Activated naive CD4-positive, alpha-beta T cell treated with Interleukin-2 at 50 U/mL for 16 hours (primary cell): ENCODE results near the gene MAB21L3.

Experiments
- DNase-seq: peaks from one replicate; pipeline ENCODE4 v3.0.0-alpha.2; 2020

The MAB21L3 gene

GRCh38 chr1:116110567-116111523, at the start of gene MAB21L3:
Gene MAB21L3 (plus strand): TSS chr1:116111399. CDS start chr1:116112616, 1,217 bp downstream.
- DNase-seq, result no peak

GRCh38 chr1:116062201-116062600, 49.0 kb upstream of the MAB21L3 start:
- no peak for DNase-seq

- DNase-seq, result no peak
Measured at GRCh38 chr1:116064616-116065015, 46.6 kb upstream of the MAB21L3 start.

GRCh38 chr1:116066868-116067565, 44.2 kb upstream of the MAB21L3 start:
- no peak for DNase-seq

GRCh38 chr1:116067566-116067890, 43.7 kb upstream of the MAB21L3 start:
- DNase-seq, result no peak

GRCh38 chr1:116075575-116075974, 35.6 kb upstream of the MAB21L3 start:
- no peak for DNase-seq

- no peak for DNase-seq
Measured at GRCh38 chr1:116075990-116076389, 35.2 kb upstream of the MAB21L3 start.

- no peak for DNase-seq
Measured at GRCh38 chr1:116076831-116077230, 34.4 kb upstream of the MAB21L3 start.

GRCh38 chr1:116078699-116079223, 32.4 kb upstream of the MAB21L3 start:
- no peak for DNase-seq

- no peak for DNase-seq
Measured at GRCh38 chr1:116087628-116088027, 23.6 kb upstream of the MAB21L3 start.

- DNase-seq, result no peak
Measured at GRCh38 chr1:116089870-116090269, 21.3 kb upstream of the MAB21L3 start.

GRCh38 chr1:116091083-116091482, 20.1 kb upstream of the MAB21L3 start:
- no peak for DNase-seq

GRCh38 chr1:116092752-116093489, 18.3 kb upstream of the MAB21L3 start:
- no peak for DNase-seq

- no peak for DNase-seq
Measured at GRCh38 chr1:116095027-116095426, 16.2 kb upstream of the MAB21L3 start.

GRCh38 chr1:116096013-116096618, 15.1 kb upstream of the MAB21L3 start:
- DNase-seq, result no peak

GRCh38 chr1:116097626-116098025, 13.6 kb upstream of the MAB21L3 start:
- DNase-seq, result no peak

- DNase-seq, result no peak
Measured at GRCh38 chr1:116099379-116099778, 11.8 kb upstream of the MAB21L3 start.

GRCh38 chr1:116099919-116100318, 11.3 kb upstream of the MAB21L3 start:
- DNase-seq, result no peak

GRCh38 chr1:116104667-116105066, 6.5 kb upstream of the MAB21L3 start:
- no peak for DNase-seq

- no peak for DNase-seq
Measured at GRCh38 chr1:116105996-116106395, 5.2 kb upstream of the MAB21L3 start.

GRCh38 chr1:116106646-116107045, 4.6 kb upstream of the MAB21L3 start:
- no peak for DNase-seq

GRCh38 chr1:116107371-116107770, 3.8 kb upstream of the MAB21L3 start:
- no peak for DNase-seq

GRCh38 chr1:116111524-116112021, 374 bp downstream of the MAB21L3 start:
- no peak for DNase-seq
